ENCODE measurements around the gene SPDYE3.
"Not testable (repeated sequence)": the region's sequence is repeated elsewhere in the genome, so short reads cannot be mapped to it uniquely, and the experiment has no call there.

Gene SPDYE3

DNA sequence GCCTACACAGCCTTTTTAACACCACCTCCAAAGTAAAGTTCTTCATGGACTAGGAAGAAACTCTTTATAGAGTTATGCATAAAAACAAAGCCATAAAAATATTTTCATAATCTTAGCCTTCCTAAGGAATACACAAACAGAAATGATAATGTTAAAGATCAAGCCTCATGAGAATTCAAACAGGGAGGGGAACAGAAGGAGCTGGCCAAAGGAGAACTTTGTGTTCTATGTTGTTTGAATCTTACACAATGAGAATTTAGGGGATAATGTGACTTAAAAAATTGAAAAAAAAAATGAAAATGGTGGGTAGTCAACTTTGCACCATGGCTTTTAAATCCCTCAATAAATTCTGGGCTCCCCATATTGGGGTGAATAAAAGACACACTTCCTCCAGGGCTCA is 41.3 kb downstream of the SPDYE3 start:
- H3K9me3 ChIP-seq (ENCODE audit: insufficient read depth, low read depth, low read length) = no peaks in the 10 kb centered on the region
- no peaks in the 10 kb centered on the region for H3K27me3 ChIP-seq (ENCODE audit: insufficient read depth, low read length, poor library complexity, severe bottlenecking)
- H3K79me2 ChIP-seq (ENCODE audit: insufficient read depth, low read length) = peaks cover 14% of the 10 kb centered on the region; the same call in 1 of the 2 replicates
- H3F3A ChIP-seq (ENCODE audit: low read depth) = no peaks in the 10 kb centered on the region
- no peaks in the 10 kb centered on the region for H3K4me1 ChIP-seq (ENCODE audit: insufficient read depth, low read length, poor library complexity, severe bottlenecking)
- H3K36me3 ChIP-seq (ENCODE audit: insufficient read depth, low read length) = peaks cover 68% of the 10 kb centered on the region
- H3K4me2 ChIP-seq (ENCODE audit: low read depth, low read length, poor library complexity, severe bottlenecking) = no peak overlapping the region
- no peak overlapping the region for H3K9ac ChIP-seq (ENCODE audit: low read depth, low read length, poor library complexity, severe bottlenecking)
- no peak overlapping the region for H3K4me3 ChIP-seq (ENCODE audit: low read length, poor library complexity, severe bottlenecking)
- H2AFZ ChIP-seq (ENCODE audit: low read length) = no peak overlapping the region
- H3K9me2 ChIP-seq (replicated peaks; ENCODE audit: low read depth, low read length) = no peaks in the 10 kb centered on the region
- peaks cover 15% of the 10 kb centered on the region for H4K20me1 ChIP-seq (ENCODE audit: insufficient read depth, low read length, poor library complexity, severe bottlenecking)
- TF ChIP-seq EZH2phosphoT487 (IDR thresholded peaks at IDR 0.05; ENCODE audit: borderline replicate concordance) = no peak
- no peak for TF ChIP-seq CTCF (conservative IDR thresholded peaks at IDR 0.05; ENCODE audit: low read length)

DNA sequence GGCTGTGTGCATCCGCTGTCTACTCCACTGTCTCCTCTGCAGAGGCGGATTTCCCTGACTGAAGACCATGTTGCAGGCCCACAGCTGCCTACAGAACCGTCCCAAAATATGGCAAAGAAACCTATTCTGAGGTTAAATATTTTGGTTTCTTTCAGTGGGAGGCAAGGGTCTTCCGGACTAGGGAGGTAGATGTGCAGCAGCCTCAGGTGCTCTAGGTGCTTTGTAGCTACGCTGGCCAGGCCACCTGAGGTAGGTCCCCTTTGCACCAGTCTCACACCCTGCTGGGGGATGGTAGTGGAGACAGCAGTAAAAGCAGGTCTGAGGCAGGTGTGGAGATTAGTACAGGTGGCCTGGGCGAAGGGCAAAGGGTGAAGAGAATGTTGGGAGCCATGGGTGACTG is 42.3 kb downstream of the SPDYE3 start:
- no peaks in the 10 kb centered on the region for H3K9me2 ChIP-seq (replicated peaks; ENCODE audit: low read depth, low read length)
- no peaks in the 10 kb centered on the region for H3F3A ChIP-seq (ENCODE audit: low read depth)
- H3K36me3 ChIP-seq (ENCODE audit: insufficient read depth, low read length) = peaks cover 78% of the 10 kb centered on the region
- H3K4me1 ChIP-seq (ENCODE audit: insufficient read depth, low read length, poor library complexity, severe bottlenecking) = no peaks in the 10 kb centered on the region
- TF ChIP-seq CTCF (conservative IDR thresholded peaks at IDR 0.05; ENCODE audit: low read length) = no peak
- no peak for TF ChIP-seq EZH2phosphoT487 (IDR thresholded peaks at IDR 0.05; ENCODE audit: borderline replicate concordance)
- H3K27me3 ChIP-seq (ENCODE audit: insufficient read depth, low read length, poor library complexity, severe bottlenecking) = no peaks in the 10 kb centered on the region
- H2AFZ ChIP-seq (ENCODE audit: low read length) = no peak overlapping the region
- H3K4me3 ChIP-seq (ENCODE audit: low read length, poor library complexity, severe bottlenecking) = no peak overlapping the region
- H3K9me3 ChIP-seq (ENCODE audit: insufficient read depth, low read depth, low read length) = no peaks in the 10 kb centered on the region
- no peak overlapping the region for H3K9ac ChIP-seq (ENCODE audit: low read depth, low read length, poor library complexity, severe bottlenecking)
- peaks cover 14% of the 10 kb centered on the region for H4K20me1 ChIP-seq (ENCODE audit: insufficient read depth, low read length, poor library complexity, severe bottlenecking)
- no peak overlapping the region for H3K4me2 ChIP-seq (ENCODE audit: low read depth, low read length, poor library complexity, severe bottlenecking)
- peaks cover 14% of the 10 kb centered on the region; the same call in 1 of the 2 replicates for H3K79me2 ChIP-seq (ENCODE audit: insufficient read depth, low read length)

- TF ChIP-seq EZH2phosphoT487 (IDR thresholded peaks at IDR 0.05; ENCODE audit: borderline replicate concordance) = no peak
- no peak for TF ChIP-seq CTCF (conservative IDR thresholded peaks at IDR 0.05; ENCODE audit: low read length)
- no peak overlapping the region for H2AFZ ChIP-seq (ENCODE audit: low read length)
- H3K9me2 ChIP-seq (replicated peaks; ENCODE audit: low read depth, low read length) = no peaks in the 10 kb centered on the region
- no peak overlapping the region for H3K4me3 ChIP-seq (ENCODE audit: low read length, poor library complexity, severe bottlenecking)
- H3K9ac ChIP-seq (ENCODE audit: low read depth, low read length, poor library complexity, severe bottlenecking) = no peak overlapping the region
- peaks cover 8% of the 10 kb centered on the region; the same call in 1 of the 2 replicates for H3K79me2 ChIP-seq (ENCODE audit: insufficient read depth, low read length)
- peaks cover 84% of the 10 kb centered on the region for H3K36me3 ChIP-seq (ENCODE audit: insufficient read depth, low read length)
- no peaks in the 10 kb centered on the region for H3K27me3 ChIP-seq (ENCODE audit: insufficient read depth, low read length, poor library complexity, severe bottlenecking)
- no peak overlapping the region for H3K4me2 ChIP-seq (ENCODE audit: low read depth, low read length, poor library complexity, severe bottlenecking)
- peaks cover 2% of the 10 kb centered on the region for H4K20me1 ChIP-seq (ENCODE audit: insufficient read depth, low read length, poor library complexity, severe bottlenecking)
- no peaks in the 10 kb centered on the region for H3F3A ChIP-seq (ENCODE audit: low read depth)
- H3K9me3 ChIP-seq (ENCODE audit: insufficient read depth, low read depth, low read length) = no peaks in the 10 kb centered on the region
- H3K4me1 ChIP-seq (ENCODE audit: insufficient read depth, low read length, poor library complexity, severe bottlenecking) = no peaks in the 10 kb centered on the region
These were observed 44.2 kb downstream of the SPDYE3 start for GRCh38 chr7:100351657-100352058.

DNA sequence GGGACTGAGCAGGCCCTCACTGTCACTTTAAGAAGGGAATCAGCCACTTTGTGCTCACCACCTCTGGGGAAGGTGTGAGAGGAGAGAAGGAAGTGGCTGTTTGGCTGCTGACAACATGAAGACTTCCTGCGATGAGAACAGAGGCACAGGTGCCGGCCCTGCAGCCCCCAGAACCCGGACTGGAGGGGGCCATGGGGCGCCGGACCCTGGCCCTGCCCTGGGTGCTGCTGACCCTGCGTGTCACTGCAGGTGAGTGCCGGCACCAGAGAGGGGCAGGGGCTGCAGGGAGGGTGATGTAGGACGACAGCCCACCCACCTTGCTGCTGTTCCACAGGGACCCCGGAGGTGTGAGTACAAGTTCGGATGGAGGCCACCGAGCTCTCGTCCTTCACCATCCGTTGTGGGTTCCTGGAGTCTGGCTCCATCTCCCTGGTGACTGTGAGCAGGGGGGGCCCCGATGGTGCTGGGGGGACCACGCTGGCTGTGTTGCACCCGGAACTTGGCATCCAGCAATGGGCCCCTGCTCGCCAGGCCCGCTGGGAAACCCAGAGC is 44.8 kb downstream of the SPDYE3 start:
- H3F3A ChIP-seq (ENCODE audit: low read depth); H3K9me3 ChIP-seq (ENCODE audit: insufficient read depth, low read depth, low read length); H2AFZ ChIP-seq (ENCODE audit: low read length); H3K4me3 ChIP-seq (ENCODE audit: low read length, poor library complexity, severe bottlenecking); H3K4me2 ChIP-seq (ENCODE audit: low read depth, low read length, poor library complexity, severe bottlenecking); H3K9me2 ChIP-seq (replicated peaks; ENCODE audit: low read depth, low read length); H3K27me3 ChIP-seq (ENCODE audit: insufficient read depth, low read length, poor library complexity, severe bottlenecking); H3K79me2 ChIP-seq (ENCODE audit: insufficient read depth, low read length); H3K4me1 ChIP-seq (ENCODE audit: insufficient read depth, low read length, poor library complexity, severe bottlenecking); H3K9ac ChIP-seq (ENCODE audit: low read depth, low read length, poor library complexity, severe bottlenecking); H4K20me1 ChIP-seq (ENCODE audit: insufficient read depth, low read length, poor library complexity, severe bottlenecking): not testable (repeated sequence)
- peaks cover 83% of the 10 kb centered on the region for H3K36me3 ChIP-seq (ENCODE audit: insufficient read depth, low read length)
